Stimulated activated naive CD4-positive, alpha-beta T cell treated with Interleukin-2 at 50 U/mL for 16 hours (primary cell): ENCODE measurements around the gene NECAP2.
"Not testable (repeated sequence)": the region's sequence is repeated elsewhere in the genome, so short reads cannot be mapped to it uniquely, and the experiment has no call there.

ENCODE experiments used
- DNase-seq: peaks from one replicate; lab custom pipeline; 2025; lab: John Stamatoyannopoulos, UW

The NECAP2 gene

DNA sequence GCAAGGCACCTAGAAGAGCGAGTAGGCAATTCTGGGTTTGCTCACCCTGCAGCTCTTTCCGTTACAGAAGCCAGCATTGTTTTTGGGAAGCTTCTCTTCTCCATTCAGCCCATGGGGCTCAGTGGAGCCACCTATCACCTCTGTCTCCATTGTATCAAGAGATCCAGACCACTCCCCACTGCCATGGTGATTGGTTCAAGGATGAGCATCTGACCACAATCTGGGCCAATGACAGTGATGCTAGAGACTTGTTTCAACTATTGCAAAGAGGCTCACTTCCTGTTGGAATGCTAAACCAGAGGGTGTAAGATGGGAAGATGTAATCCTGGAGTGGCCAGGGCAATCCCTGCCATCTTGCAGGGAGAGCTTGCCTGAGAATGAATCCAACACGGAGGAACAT, 9.9 kb upstream of the NECAP2 start:
- DNase-seq: no peak

DNA sequence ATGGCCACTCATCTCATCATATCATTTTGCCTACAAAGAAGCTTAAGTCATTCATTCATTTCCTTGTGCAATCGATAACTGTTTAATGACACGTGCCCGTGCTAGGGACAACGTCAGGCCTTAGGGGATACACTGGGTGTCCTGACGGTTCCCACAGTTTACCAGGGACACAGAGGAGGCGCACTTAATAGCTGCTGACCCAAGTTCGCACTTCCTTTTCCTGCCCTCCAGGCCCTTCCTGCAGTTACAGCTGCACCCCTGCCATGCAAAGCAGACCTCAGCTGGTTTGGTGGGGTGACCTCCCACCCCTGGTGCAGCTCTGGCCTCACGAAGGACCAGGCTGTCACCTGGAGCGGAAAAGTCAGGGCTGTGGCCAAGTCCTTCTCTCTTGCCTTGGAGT, 7.5 kb upstream of the NECAP2 start:
- DNase-seq: no peak

DNA sequence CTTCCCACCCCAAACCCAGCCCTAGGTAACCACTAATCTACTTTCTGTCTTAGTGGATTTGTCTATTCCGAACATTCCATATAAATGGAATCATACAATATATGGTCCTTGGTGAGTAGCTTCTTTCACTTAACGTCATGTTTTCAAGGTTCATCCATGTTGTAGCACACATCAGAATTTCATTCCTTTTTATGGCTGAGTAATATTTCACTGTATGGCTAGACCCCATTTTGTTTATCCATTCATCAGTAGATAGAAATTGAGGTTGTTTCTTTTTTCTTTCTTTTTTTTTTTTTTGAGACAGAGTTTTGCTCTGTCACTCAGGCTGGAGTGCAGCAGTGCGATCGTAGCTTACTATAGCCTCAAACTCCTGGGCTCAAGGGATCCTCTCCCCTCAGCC, 6.5 kb upstream of the NECAP2 start:
- DNase-seq: no peak

DNA sequence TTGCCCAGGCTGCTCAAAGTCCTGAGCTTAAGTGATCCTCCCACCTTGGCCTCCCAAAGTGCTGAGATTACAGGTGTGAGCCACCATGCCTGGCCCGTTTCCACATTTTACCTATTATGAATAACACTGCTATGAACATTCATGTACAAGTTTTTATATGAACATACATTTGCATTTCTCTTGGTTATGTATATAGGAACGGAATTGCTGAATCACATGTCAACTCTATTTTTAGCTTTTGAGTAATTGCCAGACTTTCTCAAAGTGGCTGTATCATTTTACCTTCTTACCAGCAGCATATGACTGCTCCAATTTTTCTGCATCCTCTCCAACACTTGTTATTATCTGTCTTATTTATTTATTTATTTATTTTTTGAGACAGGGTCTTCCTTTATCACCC, 6.0 kb upstream of the NECAP2 start:
- DNase-seq: no peak

DNA sequence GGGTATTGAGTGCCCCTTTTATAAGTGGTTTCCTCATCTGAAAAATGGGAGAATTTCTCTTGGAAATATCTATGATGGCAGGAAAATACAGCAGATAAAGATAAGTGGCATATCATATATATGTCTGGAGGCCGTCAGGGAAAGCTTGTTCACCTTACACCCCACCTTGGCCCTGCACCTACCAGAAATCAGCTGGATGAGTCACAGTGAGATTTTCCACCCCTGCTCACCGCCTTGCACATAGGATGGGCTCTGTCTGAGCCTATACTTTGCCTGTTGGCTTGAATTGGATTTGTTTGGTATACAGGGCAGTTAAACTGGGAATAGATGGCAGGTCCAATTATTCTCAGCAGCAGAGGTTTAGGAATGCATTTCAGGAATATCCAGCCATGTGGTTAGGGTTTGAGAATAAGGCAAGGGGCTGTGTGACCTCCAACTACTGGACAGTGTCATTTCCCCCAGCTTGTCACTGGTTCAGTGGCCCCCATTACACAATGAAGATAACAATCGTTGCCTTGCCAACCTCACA, 3.5 kb upstream of the NECAP2 start, which contains the start of gene SPATA21:
Gene SPATA21, minus strand, starts transcription at position 479 of the 529 bp plus-strand sequence. CDS start 6,053 bp downstream, outside the sequence.
- DNase-seq: no peak

DNA sequence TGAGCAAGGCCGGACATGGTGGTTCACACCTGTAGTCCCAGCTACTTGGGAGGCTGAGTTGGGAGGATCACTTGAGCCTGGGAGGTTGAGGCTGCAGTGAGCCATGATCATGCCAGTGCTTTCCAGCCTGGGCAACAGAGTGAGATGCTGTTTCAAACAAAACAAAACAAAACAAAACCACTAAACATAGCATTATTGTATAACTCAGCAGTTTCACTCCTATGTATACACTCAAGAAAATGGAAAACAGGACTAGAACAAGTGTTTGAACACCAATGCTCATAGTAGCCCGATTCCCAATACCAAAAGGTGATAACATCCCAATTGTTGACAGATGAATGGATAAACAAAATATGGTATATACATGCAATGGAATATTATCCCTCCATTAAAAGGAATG, 2.0 kb upstream of the NECAP2 start:
- DNase-seq: no peak

DNA sequence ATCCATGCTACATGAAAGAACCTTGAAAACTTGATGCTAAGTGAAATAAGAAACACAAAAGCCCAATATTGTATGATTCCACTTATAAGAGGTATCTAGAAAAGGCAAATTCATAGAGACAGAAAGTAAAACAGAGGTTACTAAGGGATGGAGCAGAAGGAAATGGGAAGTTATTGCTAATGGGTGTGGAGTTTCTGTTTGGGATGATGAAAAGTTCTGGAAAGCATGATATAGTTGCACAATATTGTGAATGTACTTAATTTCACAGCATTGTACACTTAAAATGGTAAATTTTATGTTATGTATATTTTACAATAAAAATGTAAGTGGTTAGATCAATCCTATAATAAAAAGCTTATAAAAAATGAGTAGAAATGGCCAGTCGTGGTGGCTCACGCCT, 1.6 kb upstream of the NECAP2 start:
- no peak for DNase-seq

DNA sequence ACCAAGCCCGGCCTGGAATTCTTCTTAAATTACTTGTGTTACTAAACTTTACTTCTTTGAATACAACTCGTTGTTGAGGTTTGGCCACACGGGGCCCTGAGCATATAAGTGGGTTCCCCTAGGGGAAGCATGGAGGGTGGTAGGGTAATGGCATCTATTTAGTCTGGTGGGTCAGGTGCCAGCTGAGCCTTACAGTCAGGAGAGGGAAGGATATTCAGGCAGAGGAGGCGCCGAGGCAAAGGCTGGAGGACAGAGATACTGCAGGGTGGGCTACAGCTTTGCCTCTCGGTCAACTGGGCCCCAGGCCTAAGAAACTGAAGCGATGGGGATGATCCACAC, 424 bp upstream of the NECAP2 start:
- DNase-seq: no peak

DNA sequence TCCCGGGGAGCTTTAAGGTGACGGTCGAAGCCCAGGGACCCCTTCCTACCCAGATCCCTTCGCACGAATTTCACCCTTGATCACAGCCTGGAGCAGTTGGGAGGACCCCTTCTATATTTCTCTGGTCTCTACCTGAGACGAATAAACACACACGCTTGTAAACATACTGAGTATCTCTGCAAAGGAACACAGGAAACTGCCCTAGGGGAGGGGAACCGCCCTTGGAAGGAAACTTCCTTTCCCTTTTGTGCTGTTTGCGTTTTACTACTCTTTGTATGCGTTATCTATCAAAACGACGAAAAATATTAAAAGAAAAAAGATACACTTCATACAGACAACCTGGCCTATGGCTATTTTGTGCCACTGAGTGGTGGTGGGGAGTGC, 750 bp downstream of the NECAP2 start:
- DNase-seq: peak; percentile 30

DNA sequence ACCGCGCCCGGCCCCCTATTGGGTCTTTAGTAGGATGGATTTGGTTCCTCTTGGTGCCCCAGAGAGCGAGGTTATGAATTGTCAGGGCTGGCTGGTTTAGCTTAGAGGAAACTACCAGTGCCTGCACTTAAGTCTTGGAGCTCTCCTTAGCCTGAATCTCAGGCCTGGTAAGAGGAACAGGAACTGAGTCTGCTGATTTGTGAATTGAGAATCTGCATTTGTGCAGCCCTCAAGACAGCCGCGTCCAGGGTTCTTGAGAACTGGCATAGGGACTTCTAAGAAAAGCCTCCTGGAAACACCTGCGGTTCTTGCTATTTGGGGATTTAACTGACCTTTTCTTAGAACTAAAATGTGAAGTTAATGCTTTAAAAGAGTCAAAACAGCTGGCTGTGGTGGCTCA, 1.7 kb downstream of the NECAP2 start:
- DNase-seq: no peak

DNA sequence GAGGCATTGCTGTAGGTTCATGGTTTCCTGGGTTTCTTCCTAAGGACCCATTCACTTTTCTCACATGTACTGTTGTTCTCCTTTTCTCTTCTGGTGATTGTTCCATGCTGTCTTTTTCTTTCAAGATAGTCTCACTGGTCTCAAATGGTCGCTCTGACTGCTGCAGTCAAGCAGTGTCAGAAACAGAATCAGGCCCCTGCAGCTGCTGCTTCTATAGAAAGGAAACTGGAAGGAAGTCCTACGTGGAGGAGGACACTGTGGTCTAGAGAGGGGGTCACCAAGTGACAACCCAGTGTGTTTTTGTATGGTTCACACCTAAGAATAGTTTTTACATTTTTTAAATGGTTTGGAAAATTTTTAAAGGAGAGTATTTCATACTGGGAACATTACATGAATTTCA, 2.4 kb downstream of the NECAP2 start:
- DNase-seq: no peak

DNA sequence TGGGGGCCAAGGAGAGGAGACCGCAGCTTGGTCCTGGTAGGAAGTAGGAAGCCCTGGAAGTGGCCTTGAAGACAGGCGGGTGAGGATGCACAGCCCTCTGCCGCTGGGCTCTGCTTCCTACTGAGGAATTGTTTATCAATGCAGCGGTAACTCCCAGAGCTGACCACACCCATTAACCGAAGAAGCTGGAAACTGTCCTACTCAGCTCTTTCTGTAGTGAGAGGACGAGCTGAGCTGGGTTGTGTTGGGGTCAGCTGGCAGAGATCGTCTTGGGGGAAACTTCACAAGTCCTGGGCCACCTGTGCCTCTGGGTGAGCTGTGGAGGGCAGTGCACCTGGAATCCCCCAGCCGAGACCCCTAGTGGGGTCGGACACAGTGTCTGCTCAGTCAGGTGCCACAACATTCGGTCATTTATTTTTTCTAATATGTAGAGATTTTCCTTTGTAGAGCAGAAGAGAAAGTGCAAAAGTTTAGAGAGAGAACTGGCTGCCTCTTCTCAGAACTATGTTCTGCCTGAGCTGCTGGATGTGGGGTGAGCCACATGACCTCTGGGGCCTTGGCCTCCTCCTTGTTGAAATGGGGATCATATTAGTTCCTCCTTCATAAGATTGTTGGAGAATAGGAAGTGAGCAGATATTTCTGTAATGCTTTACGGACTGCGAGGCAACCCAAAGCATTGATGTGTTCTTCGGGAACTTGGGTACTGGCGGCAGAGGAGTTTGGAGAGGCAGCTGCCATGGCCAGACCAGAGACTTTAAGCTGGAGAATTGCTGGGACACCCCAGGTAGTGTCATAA, 3.6 kb downstream of the NECAP2 start:
- no peak for DNase-seq

DNA sequence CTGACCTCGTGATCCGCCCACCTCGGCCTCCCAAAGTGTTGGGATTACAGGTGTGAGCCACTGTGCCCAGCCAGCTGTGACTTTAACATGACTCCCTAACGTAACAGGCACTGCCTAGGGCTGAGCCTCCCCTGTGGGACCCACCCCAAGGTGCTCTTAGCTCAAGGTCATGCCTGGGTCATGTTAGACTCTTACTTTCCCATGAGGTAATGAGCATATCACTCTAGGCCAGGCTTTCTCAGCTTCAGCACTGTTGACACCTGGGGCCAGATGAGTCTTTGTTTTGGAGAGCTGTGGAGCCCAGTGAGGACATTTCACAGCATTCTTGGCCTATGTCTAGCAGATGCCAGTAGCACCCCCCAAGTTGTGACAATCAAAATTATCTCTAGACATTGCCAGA, 4.5 kb downstream of the NECAP2 start:
- no peak for DNase-seq

DNA sequence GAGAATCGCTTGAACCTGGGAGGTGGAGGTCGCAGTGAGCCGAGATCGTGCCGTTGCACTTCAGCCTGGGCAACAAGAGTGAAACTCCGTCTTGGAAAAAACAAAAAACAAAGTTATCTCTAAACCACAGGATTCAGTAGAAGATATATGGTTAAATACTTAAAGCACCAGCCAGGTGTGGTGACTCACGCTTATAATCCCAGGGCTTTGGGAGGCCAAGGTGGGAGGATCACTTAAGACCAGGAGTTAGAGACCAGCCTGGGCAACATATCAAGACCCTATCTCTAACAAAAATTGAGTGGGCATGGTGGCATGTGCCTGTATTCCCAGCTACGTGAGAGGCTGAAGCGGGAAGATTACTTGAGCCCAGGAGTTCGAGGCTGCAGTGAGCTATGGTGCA, 5.6 kb downstream of the NECAP2 start:
- DNase-seq: no peak

DNA sequence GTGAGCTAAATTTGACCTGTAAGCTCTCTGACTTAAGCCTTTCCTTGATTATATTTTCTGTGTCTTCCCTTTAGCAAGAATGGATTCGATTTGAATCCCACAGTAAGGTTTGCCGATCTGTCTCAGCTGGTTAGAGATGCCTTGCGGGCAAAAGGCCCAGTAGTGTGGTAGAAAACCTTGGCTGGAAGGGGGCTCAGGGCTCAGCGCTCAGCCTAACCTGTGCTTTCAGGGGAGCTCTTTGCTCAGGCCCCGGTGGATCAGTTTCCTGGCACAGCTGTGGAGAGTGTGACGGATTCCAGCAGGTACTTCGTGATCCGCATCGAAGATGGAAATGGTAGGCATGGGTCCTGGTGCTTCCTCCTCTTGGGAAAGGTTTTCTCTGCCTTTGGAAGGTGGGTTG, 7.1 kb downstream of the NECAP2 start:
- no peak for DNase-seq

DNA sequence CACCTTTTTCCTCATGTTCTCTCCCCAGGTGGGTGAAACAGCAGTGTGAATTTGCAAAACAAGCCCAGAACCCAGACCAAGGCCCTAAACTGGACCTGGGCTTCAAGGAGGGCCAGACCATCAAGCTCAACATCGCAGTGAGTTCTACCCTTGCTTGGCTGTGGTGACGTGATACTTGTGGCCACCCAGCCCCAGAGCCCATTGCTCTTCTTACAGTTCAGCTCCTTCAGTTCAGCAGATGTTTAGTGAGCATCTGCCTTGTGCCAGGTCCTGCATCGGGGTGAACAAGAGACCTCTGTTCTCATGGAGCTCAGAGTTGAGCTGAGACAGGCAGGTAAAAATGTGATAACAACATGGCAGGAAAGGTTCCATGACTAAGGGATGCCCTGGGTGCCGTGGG, 8.5 kb downstream of the NECAP2 start:
- DNase-seq: no peak

DNA sequence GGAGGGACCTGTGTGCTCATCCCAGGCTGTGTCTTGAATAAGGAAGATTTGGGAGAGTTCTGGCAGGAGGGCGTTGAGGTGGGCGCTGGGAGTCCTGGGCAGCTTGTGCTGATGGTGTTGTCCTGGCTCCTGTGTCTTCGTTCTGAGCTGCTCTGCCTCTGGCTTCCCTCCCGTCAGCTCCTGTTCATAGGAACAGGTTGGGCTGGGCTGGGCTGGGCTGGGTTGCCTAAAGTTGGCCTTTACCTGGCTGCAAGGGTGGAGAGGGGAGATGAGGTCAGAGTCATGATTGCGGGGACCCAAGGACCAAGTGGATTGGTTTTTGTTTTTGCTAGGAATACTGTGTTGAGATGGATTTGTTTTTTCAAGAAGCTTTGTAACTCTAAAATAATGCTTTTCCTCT, 9.1 kb downstream of the NECAP2 start:
- DNase-seq: no peak

DNA sequence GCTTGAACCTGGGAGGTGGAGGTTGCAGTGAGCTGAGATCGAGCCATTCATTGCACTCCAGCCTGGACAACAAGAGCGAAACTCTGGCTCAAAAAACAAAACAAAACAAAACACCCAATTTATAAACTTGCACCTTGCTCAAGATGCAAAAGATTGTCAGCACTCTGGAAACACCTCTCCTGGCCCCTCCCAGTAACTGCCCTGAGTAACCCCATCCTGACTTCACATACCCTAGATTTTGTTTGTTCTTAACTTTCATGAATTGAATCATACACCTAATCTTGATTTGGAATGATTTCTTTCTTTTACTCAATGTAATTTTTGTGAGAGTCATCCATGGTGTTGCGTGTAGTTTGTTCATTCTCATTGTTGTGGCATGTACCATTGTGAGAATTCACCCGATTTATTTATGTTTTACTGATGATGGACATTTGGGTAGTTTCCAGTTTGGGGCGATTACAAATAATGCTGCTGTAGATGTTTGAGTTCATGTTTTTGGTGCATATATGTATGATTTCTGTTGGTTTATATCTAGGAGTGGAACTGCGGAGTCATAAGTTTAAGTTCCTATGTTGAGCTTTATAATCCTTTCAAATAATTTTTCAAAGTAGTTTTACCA, 10.4 kb downstream of the NECAP2 start:
- DNase-seq: no peak

DNA sequence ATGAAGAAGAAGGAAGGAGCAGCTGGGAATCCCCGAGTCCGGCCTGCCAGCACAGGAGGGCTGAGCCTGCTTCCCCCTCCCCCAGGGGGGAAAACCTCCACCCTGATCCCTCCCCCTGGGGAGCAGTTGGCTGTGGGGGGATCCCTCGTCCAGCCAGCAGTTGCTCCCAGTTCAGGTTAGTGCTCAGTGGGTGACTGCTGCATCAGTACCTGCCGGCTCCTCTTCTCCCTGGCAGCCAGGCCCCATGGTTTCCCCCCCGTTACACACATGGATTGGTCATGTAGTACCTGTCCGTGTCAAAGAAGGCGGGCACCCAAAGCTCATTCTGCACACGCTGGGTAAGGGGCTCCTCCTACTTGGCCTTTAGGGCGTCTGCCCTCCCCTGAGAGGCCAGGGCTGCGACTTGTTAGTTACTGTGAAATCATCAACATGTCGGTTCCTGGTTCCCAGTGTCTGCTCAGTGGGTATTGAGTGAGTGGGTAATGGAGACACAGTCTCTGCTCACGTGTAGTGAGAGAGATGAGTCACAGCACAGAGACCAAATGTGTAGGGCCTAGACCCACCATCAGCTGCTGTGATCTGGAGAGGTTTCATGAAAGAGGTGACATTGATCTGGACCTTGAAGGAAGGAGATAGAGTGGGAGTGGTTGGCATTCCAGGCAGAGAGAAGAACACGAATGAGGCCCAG, 11.5 kb downstream of the NECAP2 start:
- DNase-seq: no peak

DNA sequence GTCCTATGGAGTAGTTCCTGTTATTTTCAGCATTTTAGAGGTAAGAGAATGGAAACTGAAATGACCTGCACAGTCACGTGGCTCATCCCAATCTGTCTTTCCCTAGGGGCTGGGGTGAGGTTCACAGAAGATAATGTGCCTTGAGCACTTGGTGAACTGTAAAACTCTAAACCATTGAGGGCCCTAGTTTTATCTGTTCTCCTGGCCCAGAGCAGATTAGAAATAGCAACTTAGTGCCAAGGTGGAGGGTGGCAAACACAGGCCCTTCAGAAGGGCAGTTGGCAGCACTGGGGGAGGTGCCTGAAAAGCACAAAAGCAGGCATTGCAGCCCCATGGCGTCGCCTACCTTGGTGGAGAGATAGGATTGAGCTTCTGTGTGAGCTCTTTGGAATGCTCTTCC, 14.4 kb downstream of the NECAP2 start:
- not testable (repeated sequence) for DNase-seq

DNA sequence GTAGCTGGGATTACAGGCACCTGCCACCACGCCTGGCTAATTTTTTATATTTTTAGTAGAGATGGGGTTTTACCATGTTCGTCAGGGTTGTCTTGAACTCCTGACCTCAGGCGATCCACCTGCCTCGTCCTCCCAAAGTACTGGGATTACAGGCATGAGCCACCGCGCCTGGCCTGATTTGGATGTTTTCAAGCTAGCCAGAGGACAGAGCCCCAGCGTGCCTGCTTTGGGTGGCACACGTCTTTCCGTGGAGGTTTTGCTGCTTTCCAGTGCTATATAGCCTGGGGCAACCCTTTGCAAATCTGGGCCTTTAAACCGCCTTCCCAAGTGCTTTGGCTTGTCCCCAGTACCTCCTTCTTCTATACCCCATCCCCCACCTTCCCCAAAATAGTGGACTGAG, 15.6 kb downstream of the NECAP2 start:
- DNase-seq: not testable (repeated sequence)

DNA sequence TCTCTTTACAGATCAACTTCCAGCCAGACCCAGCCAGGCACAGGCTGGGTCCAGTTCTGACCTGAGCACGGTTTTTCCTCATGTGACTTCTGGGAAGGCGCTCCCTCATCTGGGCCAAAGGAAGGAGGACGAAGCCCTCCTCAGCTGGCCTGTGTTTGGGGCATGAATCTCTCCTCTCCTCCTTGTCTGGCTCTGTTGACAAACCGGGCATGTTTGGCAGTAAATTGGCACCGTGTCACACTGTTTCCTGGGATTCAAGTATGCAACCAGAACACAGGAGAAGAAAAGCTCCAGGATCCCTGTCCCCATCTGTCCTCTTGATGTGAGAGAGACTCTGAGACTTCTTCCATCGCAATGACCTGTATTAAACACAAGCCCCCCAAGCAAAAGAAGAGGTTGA, 18.3 kb downstream of the NECAP2 start:
- DNase-seq: no peak

DNA sequence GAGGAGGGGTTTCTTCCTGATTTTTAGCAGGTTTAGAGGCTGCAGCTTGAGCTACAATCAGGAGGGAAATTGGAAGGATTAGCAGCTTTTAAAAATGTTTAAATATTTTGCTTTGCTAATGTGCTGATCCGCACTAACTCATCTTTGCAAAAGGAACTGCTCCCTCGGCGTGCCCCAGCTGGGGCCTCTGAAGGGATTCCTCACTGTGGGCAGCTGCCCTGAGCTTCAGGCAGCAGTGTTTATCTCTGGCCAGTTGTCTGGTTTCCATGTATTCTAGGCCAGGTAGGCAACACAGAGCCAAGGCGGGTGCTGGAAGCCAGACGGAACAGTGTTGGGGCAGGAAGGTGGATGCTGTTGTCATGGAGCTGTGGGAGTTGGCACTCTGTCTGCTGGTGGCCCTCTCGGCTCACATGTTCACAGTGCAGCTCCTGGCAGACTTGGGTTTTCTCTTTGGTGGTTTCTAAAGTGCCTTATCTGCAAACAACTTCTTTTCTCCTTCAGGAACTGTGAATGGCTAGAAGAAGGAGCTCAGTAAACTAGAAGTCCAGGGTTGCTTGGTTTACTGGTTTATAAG, 18.9 kb downstream of the NECAP2 start:
- no peak for DNase-seq
